Osteocyte (in vitro differentiated cells): Measurements from ENCODE around the gene OSBPL10. TPM values are rescaled to one million over a fixed set of nuclear protein-coding genes. Genes with fewer than 3 reads are reported as not detected.
A peak's percentile ranks its signal among the peaks of the same experiment; 100 is the strongest.

Experiments
- DNase-seq: peaks from one replicate; pipeline ENCODE4 v3.0.0; 2021; ENCODE audit warnings: mixed read lengths; ENCODE audit not compliant: unreplicated experiment; ENCODE audit errors: extremely low spot score
- H3K27ac Mint-ChIP-seq: one replicate; pipeline ENCODE4 v1.8.0; 2021; ENCODE audit warnings: mild to moderate bottlenecking, mixed read lengths; ENCODE audit not compliant: unreplicated experiment
- H3K27me3 Mint-ChIP-seq: one replicate; pipeline ENCODE4 v1.8.0; 2021; ENCODE audit warnings: mixed read lengths; ENCODE audit not compliant: unreplicated experiment
- H3K36me3 Mint-ChIP-seq: one replicate; pipeline ENCODE4 v1.8.0; 2021; ENCODE audit warnings: mixed read lengths; ENCODE audit not compliant: unreplicated experiment
- H3K4me1 Mint-ChIP-seq: one replicate; pipeline ENCODE4 v1.8.0; 2021; ENCODE audit warnings: mixed read lengths; ENCODE audit not compliant: unreplicated experiment
- H3K4me3 Mint-ChIP-seq: one replicate; pipeline ENCODE4 v1.8.0; 2021; ENCODE audit warnings: mild to moderate bottlenecking, moderate library complexity, mixed read lengths; ENCODE audit not compliant: unreplicated experiment
- H3K9me3 Mint-ChIP-seq: one replicate; pipeline ENCODE4 v1.8.0; 2021; ENCODE audit warnings: mixed read lengths; ENCODE audit not compliant: unreplicated experiment
- total RNA-seq: library from RNA; stranded (reverse); gene quantifications from 2 replicates; pipeline ENCODE4 v1.2.1, GENCODE V29; 2021
- TF ChIP-seq, protein P1 (sequence below): fragments of 200-600 bp; sonication (generic); IDR thresholded peaks from 2 replicates; pipeline ENCODE4 v1.5.0; 2021; ENCODE audit warnings: antibody characterized with exemption, mild to moderate bottlenecking, moderate library complexity

The OSBPL10 gene
- total RNA-seq, 1 donor from 2014 or later, result 21.7 TPM

DNA sequence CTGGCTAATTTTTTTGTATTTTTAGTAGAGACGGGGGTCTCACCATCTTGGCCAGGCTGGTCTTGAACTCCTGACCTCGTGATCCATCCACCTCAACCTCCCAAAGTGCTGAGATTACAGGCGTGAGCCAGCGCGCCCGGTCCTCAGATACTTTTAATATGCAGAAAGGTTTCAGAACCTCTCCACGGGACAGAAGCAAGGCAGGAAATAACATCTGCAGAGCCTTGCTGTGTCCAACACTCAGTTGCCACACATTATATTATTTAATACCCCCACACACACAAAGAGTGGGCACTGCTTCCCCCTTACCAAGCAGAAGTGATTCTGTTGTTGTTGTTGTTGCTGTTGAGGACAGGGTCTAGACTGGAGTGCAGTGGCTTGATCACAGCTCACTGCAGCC, 28.0 kb downstream of the OSBPL10 start:
- DNase-seq, result no peak
- Mint-ChIP-seq H3K27me3 (no peaks in the 10 kb centered on the region), H3K4me1 (peaks cover 11% of the 10 kb centered on the region), H3K27ac (no peak overlapping the region), H3K9me3 (peaks cover 26% of the 10 kb centered on the region), H3K36me3 (peaks cover 7% of the 10 kb centered on the region), H3K4me3 (no peak overlapping the region)
- TF ChIP-seq, protein P1, sequence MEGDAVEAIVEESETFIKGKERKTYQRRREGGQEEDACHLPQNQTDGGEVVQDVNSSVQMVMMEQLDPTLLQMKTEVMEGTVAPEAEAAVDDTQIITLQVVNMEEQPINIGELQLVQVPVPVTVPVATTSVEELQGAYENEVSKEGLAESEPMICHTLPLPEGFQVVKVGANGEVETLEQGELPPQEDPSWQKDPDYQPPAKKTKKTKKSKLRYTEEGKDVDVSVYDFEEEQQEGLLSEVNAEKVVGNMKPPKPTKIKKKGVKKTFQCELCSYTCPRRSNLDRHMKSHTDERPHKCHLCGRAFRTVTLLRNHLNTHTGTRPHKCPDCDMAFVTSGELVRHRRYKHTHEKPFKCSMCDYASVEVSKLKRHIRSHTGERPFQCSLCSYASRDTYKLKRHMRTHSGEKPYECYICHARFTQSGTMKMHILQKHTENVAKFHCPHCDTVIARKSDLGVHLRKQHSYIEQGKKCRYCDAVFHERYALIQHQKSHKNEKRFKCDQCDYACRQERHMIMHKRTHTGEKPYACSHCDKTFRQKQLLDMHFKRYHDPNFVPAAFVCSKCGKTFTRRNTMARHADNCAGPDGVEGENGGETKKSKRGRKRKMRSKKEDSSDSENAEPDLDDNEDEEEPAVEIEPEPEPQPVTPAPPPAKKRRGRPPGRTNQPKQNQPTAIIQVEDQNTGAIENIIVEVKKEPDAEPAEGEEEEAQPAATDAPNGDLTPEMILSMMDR, result no peak

DNA sequence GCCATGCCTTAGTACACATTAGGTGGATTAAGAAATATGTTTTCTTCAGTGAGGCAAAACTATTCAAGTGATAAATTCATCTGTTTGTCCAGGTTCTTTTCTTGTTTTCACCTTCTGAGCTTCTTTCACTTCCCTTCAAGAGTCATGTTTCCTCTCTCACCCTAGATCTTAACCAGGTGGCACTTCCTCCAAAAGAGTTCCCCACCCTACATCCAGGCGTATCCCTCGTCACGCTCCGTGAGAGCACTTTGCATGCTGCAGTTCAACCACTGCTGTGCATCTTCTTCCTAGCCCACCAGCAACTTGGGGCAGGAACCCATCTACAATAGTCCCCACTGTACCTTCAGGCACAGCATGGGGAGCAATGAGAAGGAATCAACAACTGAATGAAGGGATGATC, 28.9 kb downstream of the OSBPL10 start:
- Mint-ChIP-seq H3K9me3 (peaks cover 26% of the 10 kb centered on the region), H3K27ac (no peak overlapping the region), H3K4me3 (no peak overlapping the region), H3K36me3 (peaks cover 7% of the 10 kb centered on the region), H3K4me1 (peaks cover 10% of the 10 kb centered on the region), H3K27me3 (no peaks in the 10 kb centered on the region)
- TF ChIP-seq, protein P1, result no peak
- DNase-seq, result no peak

DNA sequence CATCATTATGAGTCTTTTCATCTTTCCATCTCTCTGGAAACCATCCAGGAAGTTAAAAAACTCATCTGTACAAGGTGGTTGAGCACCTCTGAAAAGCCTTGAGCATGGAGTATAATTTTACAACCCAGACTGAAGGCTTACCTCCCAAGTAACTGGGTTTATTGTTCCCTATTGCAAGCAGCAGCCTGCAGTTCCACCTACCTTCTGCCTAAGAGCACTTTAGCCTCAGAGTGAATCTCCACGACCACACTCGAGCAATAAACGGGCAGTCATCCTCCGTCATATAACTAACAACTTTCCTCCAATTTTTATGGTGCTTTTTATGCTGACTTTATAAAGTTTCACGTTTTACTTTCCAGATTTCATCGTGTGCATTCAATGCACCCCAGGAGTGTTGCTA, 32.8 kb downstream of the OSBPL10 start:
- DNase-seq, result no peak
- Mint-ChIP-seq H3K27me3 (no peaks in the 10 kb centered on the region), H3K9me3 (peaks cover 13% of the 10 kb centered on the region), H3K27ac (no peak overlapping the region), H3K4me1 (peaks cover 28% of the 10 kb centered on the region), H3K36me3 (peaks cover 3% of the 10 kb centered on the region), H3K4me3 (no peak overlapping the region)
- TF ChIP-seq, protein P1, result no peak

DNA sequence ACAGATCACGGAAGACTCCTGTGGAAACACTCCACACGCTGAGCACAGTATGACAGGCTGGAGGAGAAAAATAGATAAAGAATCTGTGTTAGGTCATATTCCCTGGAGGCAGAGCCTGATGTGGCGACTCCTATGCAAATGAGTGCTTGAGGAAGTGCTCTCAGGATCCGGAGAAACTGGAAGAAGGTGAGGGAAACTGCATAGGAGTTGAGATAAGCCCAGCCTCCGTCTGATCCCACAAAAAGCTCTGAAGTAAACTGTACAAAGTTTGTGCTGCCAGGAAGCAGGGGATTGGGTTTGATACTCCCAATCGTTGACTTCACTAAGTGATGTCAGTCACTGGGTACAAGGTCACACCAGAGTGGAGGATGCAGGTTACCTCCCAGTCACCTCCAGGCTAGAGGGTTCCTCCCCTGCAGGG, 33.4 kb downstream of the OSBPL10 start:
- Mint-ChIP-seq H3K36me3 (peaks cover 3% of the 10 kb centered on the region), H3K27me3 (no peaks in the 10 kb centered on the region), H3K4me3 (no peak overlapping the region), H3K4me1 (peaks cover 28% of the 10 kb centered on the region), H3K27ac (peak overlapping the region; percentile 19), H3K9me3 (peaks cover 13% of the 10 kb centered on the region)
- no peak for DNase-seq
- TF ChIP-seq, protein P1, result no peak

DNA sequence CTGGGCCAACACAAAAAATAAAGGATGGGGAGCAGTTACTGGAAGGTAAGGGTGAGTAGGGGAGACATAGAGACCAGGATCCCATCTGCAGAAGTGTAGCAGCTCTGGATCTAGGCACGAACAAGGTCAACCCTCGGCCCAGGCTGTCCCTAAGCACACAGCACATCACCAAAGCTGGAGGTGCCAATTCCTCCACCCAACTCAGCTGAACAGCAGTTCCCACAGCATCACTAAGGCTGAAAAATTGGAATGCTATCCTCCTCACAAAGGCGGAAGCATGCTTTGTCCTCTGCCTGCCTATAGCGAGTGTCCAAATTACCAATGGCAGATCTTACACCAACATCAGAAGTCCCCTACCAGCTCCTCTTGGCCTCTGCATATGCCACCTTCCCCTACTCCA, 33.9 kb downstream of the OSBPL10 start:
- Mint-ChIP-seq H3K4me3 (no peak overlapping the region), H3K27me3 (no peaks in the 10 kb centered on the region), H3K36me3 (peaks cover 3% of the 10 kb centered on the region), H3K27ac (peak overlapping the region; percentile 19), H3K9me3 (peaks cover 13% of the 10 kb centered on the region), H3K4me1 (peaks cover 28% of the 10 kb centered on the region)
- TF ChIP-seq, protein P1, result no peak
- DNase-seq, result no peak
